ENCODE measurements around the gene ZSCAN2.

ZSCAN2 gene

GRCh38 chr15:84594617-84595290 lies 6.1 kb upstream of the ZSCAN2 start:
- CTCF ChIA-PET, result interaction anchor here (1.6 kb wide), 1 partner anchor 10 kb away, joined by 4 read pairs; no protein-coding TSS in a partner anchor
- POLR2A ChIA-PET, result no interaction called here
- DNase-seq (ENCODE audit: extremely low spot score), result no peak
- TF ChIP-seq CTCF (IDR thresholded peaks at IDR 0.05; ENCODE audit: control extremely low read depth, extremely low read depth, low read depth, missing control alignments), result no peak

- TF ChIP-seq CTCF (IDR thresholded peaks at IDR 0.05; ENCODE audit: control extremely low read depth, extremely low read depth, low read depth, missing control alignments), result no peak
- no peak for DNase-seq (ENCODE audit: extremely low spot score)
- POLR2A ChIA-PET, result no interaction called here
These were observed 5.1 kb upstream of the ZSCAN2 start for GRCh38 chr15:84595660-84596059.

GRCh38 chr15:84597296-84597695 lies 3.5 kb upstream of the ZSCAN2 start:
- no peak for DNase-seq (ENCODE audit: extremely low spot score)
- POLR2A ChIA-PET, result no interaction called here
- CTCF ChIA-PET, result interaction anchor here (1.3 to 4.2 kb wide), 5 partner anchors 9 to 281 kb away, joined by 5 to 28 read pairs (median 10); no protein-coding TSS in a partner anchor
- no peak for TF ChIP-seq CTCF (IDR thresholded peaks at IDR 0.05; ENCODE audit: control extremely low read depth, extremely low read depth, low read depth, missing control alignments)

More at GRCh38 chr15:84595660-84596059, 5.1 kb upstream of the ZSCAN2 start:
- CTCF ChIA-PET, result interaction anchor here (0.9 to 4.2 kb wide), 3 partner anchors 9 to 333 kb away, joined by 4 to 12 read pairs (median 5); no protein-coding TSS in a partner anchor

GRCh38 chr15:84598250-84598649 lies 2.6 kb upstream of the ZSCAN2 start:
- CTCF ChIA-PET, result interaction anchor here (0.9 to 4.2 kb wide), 19 partner anchors 10 to 447 kb away, joined by 3 to 28 read pairs (median 4); partner anchors contain the start of gene WDR73
- DNase-seq (ENCODE audit: extremely low spot score), result peak; percentile 60

GRCh38 chr15:84598993-84599392 lies 1.8 kb upstream of the ZSCAN2 start:
- peak; percentile 66 for TF ChIP-seq CTCF (IDR thresholded peaks at IDR 0.05; ENCODE audit: control extremely low read depth, extremely low read depth, low read depth, missing control alignments)
- POLR2A ChIA-PET, result interaction anchor here (0.6 kb wide), 1 partner anchor 148 kb away, joined by 3 read pairs; no protein-coding TSS in a partner anchor
- CTCF ChIA-PET, result interaction anchor here (0.7 to 4.2 kb wide), 22 partner anchors 11 to 446 kb away, joined by 3 to 28 read pairs (median 4); partner anchors contain the start of gene WDR73
- no peak for DNase-seq (ENCODE audit: extremely low spot score)

More at GRCh38 chr15:84598250-84598649, 2.6 kb upstream of the ZSCAN2 start:
- POLR2A ChIA-PET, result interaction anchor here (0.6 kb wide), 1 partner anchor 149 kb away, joined by 3 read pairs; no protein-coding TSS in a partner anchor
- no peak for TF ChIP-seq CTCF (IDR thresholded peaks at IDR 0.05; ENCODE audit: control extremely low read depth, extremely low read depth, low read depth, missing control alignments)

GRCh38 chr15:84599906-84600305 lies 903 bp upstream of the ZSCAN2 start:
- ChIA-PET CTCF (interaction anchor here (1.2 to 4.2 kb wide), 12 partner anchors 12 to 445 kb away, joined by 3 to 28 read pairs (median 6); partner anchors contain the start of gene WDR73), POLR2A (no interaction called here)
- TF ChIP-seq CTCF (IDR thresholded peaks at IDR 0.05; ENCODE audit: control extremely low read depth, extremely low read depth, low read depth, missing control alignments), result no peak
- no peak for DNase-seq (ENCODE audit: extremely low spot score)
